MM.1S (cell line): ENCODE data around the gene UBXN11.

Source experiments
- DNase-seq: peaks from one replicate; pipeline ENCODE4 v3.0.0-alpha.2; 2015
- H2AFZ ChIP-seq: fragments of 300-600 bp; sonication (generic); 2 replicates; pipeline ENCODE4 v1.6.0; 2016; ENCODE audit warnings: antibody characterized with exemption, low read length
- H3F3A ChIP-seq: fragments of 300-600 bp; sonication (generic); 2 replicates; pipeline ENCODE4 v1.6.1; 2016; ENCODE audit warnings: mild to moderate bottlenecking, antibody characterized with exemption, low read length, moderate library complexity, mixed read lengths; ENCODE audit not compliant: insufficient read depth
- H3K27ac ChIP-seq: fragments of 300-600 bp; sonication (generic); 2 replicates; pipeline ENCODE4 v1.5.1; 2016; ENCODE audit warnings: mild to moderate bottlenecking, low read length
- H3K27me3 ChIP-seq: fragments of 300-600 bp; sonication (generic); replicated peaks from 2 replicates; pipeline ENCODE4 v1.6.0; 2016; ENCODE audit warnings: low read length; ENCODE audit not compliant: insufficient read depth
- H3K36me3 ChIP-seq: fragments of 300-600 bp; sonication (generic); replicated peaks from 2 replicates; pipeline ENCODE4 v1.6.1; 2016; ENCODE audit warnings: mild to moderate bottlenecking, low read length, mixed read lengths; ENCODE audit not compliant: insufficient read depth
- H3K4me1 ChIP-seq: fragments of 300-600 bp; sonication (generic); 2 replicates; pipeline ENCODE4 v1.6.1; 2016; ENCODE audit warnings: low read length, mixed read lengths
- H3K4me2 ChIP-seq: fragments of 300-600 bp; sonication (generic); 2 replicates; pipeline ENCODE4 v1.6.0; 2016; ENCODE audit warnings: low read depth, low read length
- H3K4me3 ChIP-seq: fragments of 300-600 bp; sonication (generic); 2 replicates; pipeline ENCODE4 v1.5.1; 2016; ENCODE audit warnings: low read length, mixed read lengths
- H3K79me2 ChIP-seq: fragments of 300-600 bp; sonication (generic); 2 replicates; pipeline ENCODE4 v1.6.1; 2016; ENCODE audit warnings: mixed run types, low read length, mixed read lengths
- H3K9ac ChIP-seq: fragments of 300-600 bp; sonication (generic); 2 replicates; pipeline ENCODE4 v1.6.1; 2016; ENCODE audit warnings: low read length, mixed read lengths
- H3K9me2 ChIP-seq: fragments of 300-600 bp; sonication (generic); replicated peaks from 2 replicates; pipeline ENCODE4 v1.6.1; 2016; ENCODE audit warnings: mild to moderate bottlenecking, low read length, mixed read lengths; ENCODE audit not compliant: insufficient read depth
- H3K9me3 ChIP-seq: fragments of 300-600 bp; sonication (generic); replicated peaks from 2 replicates; pipeline ENCODE4 v1.6.1; 2016; ENCODE audit warnings: mild to moderate bottlenecking, low read length, mixed read lengths; ENCODE audit not compliant: insufficient read depth
- H4K20me1 ChIP-seq: fragments of 300-600 bp; sonication (generic); 2 replicates; pipeline ENCODE4 v1.6.1; 2016; ENCODE audit warnings: mild to moderate bottlenecking, low read length, moderate library complexity, mixed read lengths; ENCODE audit not compliant: insufficient read depth
- EZH2 ChIP-seq: fragments of 300-600 bp; sonication (generic); optimal IDR thresholded peaks from 2 replicates; pipeline ENCODE3; 2017; ENCODE audit warnings: low read depth, mild to moderate bottlenecking, antibody characterized with exemption, low read length, mixed read lengths
- EZH2phosphoT487 ChIP-seq: fragments of 300-600 bp; sonication (generic); IDR thresholded peaks from 2 replicates; pipeline ENCODE4 v1.6.1; 2018; ENCODE audit warnings: antibody characterized with exemption, low read length
- TF ChIP-seq, protein P1 (sequence below): fragments of 300-600 bp; sonication (generic); IDR thresholded peaks from 2 replicates; pipeline ENCODE4 v1.5.1; 2016; ENCODE audit warnings: antibody characterized with exemption, low read length, mixed read lengths

The UBXN11 gene

DNA sequence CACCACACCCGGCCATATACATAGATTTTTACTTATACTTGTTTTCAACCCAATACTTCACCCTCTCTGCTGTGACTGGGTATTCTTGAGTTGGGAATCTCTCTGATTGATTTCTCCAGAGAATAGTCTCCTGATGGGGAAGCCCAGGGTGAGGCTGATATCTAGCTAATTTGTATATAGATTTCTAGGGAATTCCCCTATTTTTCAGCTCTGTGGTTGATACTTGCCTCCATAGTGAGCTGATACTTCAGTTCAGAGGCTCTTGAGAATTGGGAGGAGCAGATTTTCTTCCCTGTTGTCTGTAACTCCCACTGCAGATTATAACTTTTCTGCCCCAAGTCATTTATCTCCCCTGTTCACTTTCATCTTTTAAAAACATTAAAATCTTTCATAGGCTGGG, 41.0 kb downstream of the UBXN11 start:
- H2AFZ ChIP-seq: no peak overlapping the region
- H3K79me2 ChIP-seq: no peaks in the 10 kb centered on the region
- H3K9ac ChIP-seq: no peak overlapping the region
- no peaks in the 10 kb centered on the region for H3K27me3 ChIP-seq
- no peak for DNase-seq
- no peaks in the 10 kb centered on the region for H3K4me1 ChIP-seq
- no peaks in the 10 kb centered on the region for H3K9me2 ChIP-seq
- H3F3A ChIP-seq: no peaks in the 10 kb centered on the region
- H3K4me2 ChIP-seq: no peak overlapping the region
- H4K20me1 ChIP-seq: no peaks in the 10 kb centered on the region
- H3K9me3 ChIP-seq: no peaks in the 10 kb centered on the region
- no peaks in the 10 kb centered on the region; the same call in 1 of the 2 replicates for H3K36me3 ChIP-seq
- no peak overlapping the region for H3K4me3 ChIP-seq
- TF ChIP-seq EZH2phosphoT487: no peak
- TF ChIP-seq, protein P1, sequence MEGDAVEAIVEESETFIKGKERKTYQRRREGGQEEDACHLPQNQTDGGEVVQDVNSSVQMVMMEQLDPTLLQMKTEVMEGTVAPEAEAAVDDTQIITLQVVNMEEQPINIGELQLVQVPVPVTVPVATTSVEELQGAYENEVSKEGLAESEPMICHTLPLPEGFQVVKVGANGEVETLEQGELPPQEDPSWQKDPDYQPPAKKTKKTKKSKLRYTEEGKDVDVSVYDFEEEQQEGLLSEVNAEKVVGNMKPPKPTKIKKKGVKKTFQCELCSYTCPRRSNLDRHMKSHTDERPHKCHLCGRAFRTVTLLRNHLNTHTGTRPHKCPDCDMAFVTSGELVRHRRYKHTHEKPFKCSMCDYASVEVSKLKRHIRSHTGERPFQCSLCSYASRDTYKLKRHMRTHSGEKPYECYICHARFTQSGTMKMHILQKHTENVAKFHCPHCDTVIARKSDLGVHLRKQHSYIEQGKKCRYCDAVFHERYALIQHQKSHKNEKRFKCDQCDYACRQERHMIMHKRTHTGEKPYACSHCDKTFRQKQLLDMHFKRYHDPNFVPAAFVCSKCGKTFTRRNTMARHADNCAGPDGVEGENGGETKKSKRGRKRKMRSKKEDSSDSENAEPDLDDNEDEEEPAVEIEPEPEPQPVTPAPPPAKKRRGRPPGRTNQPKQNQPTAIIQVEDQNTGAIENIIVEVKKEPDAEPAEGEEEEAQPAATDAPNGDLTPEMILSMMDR: no peak
- TF ChIP-seq EZH2: no peak
- H3K27ac ChIP-seq: no peak overlapping the region

DNA sequence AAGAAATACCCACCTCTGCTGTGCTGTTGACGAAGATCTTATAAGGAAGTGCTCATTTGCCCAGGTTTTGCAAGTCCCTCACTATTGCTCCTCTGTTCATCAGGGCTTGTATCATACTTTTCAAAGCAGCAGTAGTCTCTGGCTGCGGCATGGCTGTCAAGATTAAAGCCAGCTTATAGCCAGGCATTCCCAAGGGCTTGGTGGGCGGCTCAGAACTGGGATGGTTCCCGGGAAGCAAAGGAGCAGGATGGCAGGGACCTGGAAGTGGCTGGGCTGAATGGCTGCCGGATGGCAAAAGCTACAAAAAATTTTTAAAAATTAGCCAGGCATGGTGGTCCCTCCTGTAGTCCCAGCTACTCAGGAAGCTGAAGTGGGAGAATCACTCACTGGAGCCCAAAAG, 43.2 kb downstream of the UBXN11 start:
- Histone ChIP-seq H4K20me1 (no peaks in the 10 kb centered on the region), H2AFZ (no peak overlapping the region), H3K27ac (no peak overlapping the region), H3F3A (no peaks in the 10 kb centered on the region), H3K9me3 (no peaks in the 10 kb centered on the region), H3K79me2 (no peaks in the 10 kb centered on the region), H3K4me3 (no peak overlapping the region), H3K36me3 (peaks cover 5% of the 10 kb centered on the region; the same call in 1 of the 2 replicates), H3K9ac (no peak overlapping the region), H3K4me1 (no peaks in the 10 kb centered on the region), H3K9me2 (no peaks in the 10 kb centered on the region), H3K27me3 (no peaks in the 10 kb centered on the region), H3K4me2 (no peak overlapping the region)
- TF ChIP-seq EZH2 (no peak), EZH2phosphoT487 (no peak)
- TF ChIP-seq, protein P1: no peak
- no peak for DNase-seq

DNA sequence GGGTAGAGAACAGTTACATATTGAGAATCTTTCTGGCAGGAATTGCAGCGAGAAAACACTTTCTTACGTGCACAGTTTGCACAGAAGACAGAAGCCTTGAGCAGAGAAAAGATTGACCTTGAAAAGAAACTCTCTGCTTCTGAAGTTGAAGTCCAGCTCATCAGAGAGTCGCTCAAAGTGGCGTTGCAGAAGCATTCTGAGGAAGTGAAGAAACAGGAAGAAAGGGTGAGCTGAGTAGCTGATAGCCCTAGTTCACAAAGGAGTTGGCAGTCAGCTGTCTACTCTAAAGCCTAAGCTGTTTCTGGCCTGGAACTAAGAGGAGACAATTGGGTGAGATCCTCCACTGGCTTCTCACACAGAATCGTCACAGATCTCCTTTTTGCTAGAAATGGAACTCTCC, 46.9 kb downstream of the UBXN11 start:
- Histone ChIP-seq H4K20me1 (no peaks in the 10 kb centered on the region), H3F3A (no peaks in the 10 kb centered on the region), H3K4me1 (peaks cover under 1% of the 10 kb centered on the region), H3K9me3 (no peaks in the 10 kb centered on the region), H3K36me3 (peaks cover 18% of the 10 kb centered on the region), H3K4me2 (no peak overlapping the region), H3K27me3 (no peaks in the 10 kb centered on the region), H2AFZ (no peak overlapping the region), H3K79me2 (peaks cover 22% of the 10 kb centered on the region), H3K4me3 (no peak overlapping the region), H3K27ac (no peak overlapping the region), H3K9me2 (no peaks in the 10 kb centered on the region), H3K9ac (no peak overlapping the region)
- TF ChIP-seq, protein P1: no peak
- TF ChIP-seq EZH2phosphoT487: no peak
- no peak for TF ChIP-seq EZH2
- DNase-seq: no peak
